Kidney tubule cell (primary cell): ENCODE results near the gene DSTYK.
A peak's percentile ranks its signal among the peaks of the same experiment; 100 is the strongest.
"Not testable (repeated sequence)": the region's sequence is repeated elsewhere in the genome, so short reads cannot be mapped to it uniquely, and the experiment has no call there.

Source experiments
- DNase-seq: peaks from one replicate; pipeline ENCODE4 v3.0.0-alpha.2; 2018; ENCODE audit warnings: low spot score

Gene DSTYK

DNA sequence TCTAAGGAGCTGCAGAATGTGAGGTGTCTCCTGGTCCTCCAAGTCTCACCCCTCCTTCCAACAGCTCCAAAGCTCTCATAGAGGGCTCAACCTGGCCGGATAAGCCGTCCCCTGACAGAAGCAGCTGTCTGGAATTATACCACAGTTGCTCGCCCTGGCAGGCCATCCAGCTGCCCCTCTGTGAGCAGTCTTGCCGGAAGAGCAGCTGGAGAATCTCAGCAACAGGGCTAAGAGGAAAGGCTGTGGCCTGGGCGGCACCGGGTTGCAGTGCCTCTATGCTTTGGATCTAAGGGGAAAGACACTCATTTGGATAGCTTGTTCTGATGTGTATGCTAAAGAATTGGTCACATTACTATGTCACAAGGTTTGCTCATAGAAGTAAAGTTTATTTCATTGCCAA, 28.6 kb upstream of the DSTYK start:
- DNase-seq: no peak

DNA sequence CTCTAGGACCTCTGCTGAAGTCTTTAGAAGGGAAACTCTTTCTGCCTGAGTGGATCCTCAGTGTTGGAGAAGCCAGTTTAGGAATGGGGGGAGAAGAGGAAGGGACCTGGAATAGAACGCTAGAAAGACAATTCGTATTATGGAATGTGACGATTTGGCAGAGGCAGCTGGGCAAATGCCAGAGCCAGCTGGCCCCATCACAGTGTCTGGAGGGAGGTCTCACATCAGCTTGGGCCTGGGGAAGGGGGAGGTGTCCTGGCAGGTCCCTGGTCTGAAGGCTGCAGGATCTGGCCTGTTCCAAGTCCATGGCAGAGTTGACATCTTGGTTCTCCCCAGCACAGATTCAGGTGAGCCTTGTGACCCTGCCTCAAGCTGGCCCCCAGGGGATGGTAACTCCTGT, 27.6 kb upstream of the DSTYK start:
- no peak for DNase-seq

DNA sequence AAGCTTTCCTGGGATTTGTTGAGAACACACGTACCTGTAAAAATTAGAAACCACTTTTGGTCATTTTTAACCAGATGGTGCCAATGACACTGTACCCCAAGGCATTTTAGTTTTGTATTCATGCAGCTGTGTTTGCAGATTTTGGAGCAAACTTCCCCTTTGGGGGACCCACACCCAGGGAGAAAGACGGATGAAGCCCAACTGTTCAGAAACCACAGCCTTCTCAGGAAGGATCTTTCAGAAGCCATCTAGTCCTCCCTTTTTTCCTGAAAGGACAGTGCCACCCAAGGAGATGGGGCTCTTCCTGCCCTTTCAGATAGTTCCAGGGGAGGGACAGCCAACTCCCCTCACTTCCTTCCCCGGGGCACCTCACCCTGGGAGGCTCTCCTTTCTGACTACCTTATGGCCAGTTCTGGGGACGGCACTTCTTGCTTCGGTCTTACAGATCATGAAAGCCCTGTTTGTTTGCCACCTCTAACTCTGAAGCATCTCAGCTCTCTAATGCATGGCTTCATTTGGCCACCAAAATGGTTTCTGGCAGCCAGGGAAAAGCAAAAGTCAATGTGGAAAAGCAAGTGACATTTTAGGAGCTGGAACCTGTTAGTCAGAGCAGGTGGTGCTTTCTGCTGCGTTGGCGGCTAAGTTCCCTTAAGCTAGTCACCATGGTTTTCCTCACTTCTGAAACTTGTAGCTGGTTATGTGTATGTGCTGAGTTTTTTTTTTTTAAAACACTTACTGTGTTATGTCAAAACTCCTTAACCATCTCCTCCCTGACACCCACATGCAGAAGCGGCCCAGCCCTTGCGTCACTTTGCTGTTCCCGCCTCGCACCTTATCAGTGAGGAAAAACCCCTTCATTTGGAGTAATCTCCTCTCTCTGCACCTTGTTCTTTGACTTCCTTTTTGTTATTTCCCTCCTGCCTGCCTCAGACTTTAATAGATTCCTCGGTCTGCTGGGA, 26.3 kb upstream of the DSTYK start:
- no peak for DNase-seq

DNA sequence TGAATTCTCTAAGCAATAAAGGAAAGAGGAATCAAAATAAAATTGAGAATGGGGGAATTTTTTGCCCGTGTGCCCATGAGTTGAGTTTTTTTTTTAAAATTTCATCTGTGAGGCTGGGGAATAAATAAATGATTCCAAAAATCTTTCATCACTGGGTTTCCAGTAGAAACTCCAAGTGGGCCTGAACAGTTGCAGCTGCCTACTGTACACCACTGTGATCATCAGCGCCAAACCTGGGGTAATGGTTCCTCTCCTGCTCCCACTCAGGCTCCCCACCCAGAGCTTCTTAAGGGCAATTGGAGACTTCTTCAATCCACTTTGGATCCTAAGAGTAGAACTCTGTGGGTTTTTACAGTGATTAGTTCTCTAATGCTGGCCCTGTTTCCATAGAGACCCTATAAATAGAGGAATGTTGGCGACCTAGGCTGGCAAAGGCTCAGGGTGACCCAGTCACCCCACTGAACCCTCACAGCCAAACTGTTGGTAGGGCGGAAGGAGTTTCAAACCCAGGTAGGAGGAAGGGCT, 25.5 kb upstream of the DSTYK start:
- no peak for DNase-seq

DNA sequence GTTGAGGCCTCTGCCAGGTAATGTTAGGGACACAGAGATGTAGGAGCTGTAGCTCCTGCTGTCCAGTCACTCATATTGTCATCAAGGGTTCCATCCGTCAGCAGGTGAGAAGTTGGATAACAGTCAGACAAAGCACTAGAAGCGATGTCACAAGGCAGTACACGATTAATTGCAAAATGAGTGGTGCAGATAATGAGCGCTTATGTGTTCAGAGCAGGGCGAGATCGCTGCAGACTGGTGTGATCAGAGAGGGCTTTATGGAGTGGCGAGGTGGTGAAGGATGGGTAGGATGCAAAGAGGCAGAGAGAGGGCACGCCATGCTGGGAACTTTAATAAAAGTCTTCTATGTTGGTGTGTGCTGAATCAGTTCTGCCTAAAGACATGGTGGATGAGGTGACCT, 25.0 kb upstream of the DSTYK start:
- DNase-seq: no peak

DNA sequence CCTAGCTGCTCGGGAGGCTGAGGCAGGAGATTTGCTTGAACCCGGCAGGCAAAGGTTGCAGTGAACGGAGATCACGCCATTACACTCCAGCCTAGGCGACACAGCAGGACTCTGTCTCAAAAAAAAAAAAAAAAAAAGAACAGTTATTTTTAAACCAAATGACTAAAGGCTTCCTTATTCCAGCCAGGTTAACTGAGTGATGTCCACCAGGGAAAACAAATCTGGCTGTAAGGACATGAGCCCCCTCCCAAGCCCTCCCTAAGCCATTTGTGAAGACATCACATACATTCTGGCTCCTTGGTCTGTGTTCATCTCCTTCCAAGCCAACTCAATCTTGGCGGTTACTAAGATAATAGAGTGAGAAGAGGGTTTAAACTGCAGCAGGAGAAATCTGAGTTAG, 24.4 kb upstream of the DSTYK start:
- no peak for DNase-seq

DNA sequence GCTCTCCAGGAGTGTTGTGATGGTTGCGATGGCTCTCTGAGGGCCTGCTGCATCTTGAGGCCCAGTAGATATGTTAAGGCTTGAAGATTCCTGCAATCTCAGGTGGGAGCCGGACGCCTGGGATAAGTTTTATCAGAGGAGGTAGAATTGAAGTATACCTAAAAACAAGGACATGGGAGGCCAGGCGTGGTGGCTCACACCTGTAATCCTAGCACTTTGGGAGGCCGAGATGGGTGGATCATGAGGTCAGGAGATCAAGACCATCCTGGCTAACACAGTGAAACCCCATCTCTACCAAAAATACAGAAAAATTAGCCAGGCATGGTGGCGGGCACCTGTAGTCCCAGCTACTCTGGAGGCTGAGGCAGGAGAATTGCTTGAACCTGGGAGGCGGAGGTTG, 22.5 kb upstream of the DSTYK start:
- not testable (repeated sequence) for DNase-seq

DNA sequence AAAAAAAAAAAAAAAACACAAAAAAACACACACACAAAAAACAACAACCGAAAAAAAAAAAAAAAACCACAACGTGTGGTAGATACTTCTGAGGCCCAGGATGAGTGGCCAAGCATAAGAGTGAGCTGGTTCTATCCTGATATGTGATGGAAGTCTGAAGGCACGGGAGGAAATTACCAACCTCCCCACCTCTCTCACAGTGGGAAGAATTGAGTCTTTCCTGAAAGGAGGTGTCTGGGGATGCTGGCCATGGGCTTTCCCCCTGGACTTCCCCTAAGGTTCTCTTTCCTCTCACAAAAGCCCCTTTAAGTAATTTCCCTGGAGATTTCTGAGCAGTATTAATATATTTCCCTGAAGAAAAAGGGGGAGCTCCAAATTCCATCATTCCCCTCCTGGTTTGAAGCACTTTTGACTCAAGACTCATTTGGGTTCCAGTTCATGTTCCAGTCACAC, 21.5 kb upstream of the DSTYK start:
- DNase-seq: no peak

DNA sequence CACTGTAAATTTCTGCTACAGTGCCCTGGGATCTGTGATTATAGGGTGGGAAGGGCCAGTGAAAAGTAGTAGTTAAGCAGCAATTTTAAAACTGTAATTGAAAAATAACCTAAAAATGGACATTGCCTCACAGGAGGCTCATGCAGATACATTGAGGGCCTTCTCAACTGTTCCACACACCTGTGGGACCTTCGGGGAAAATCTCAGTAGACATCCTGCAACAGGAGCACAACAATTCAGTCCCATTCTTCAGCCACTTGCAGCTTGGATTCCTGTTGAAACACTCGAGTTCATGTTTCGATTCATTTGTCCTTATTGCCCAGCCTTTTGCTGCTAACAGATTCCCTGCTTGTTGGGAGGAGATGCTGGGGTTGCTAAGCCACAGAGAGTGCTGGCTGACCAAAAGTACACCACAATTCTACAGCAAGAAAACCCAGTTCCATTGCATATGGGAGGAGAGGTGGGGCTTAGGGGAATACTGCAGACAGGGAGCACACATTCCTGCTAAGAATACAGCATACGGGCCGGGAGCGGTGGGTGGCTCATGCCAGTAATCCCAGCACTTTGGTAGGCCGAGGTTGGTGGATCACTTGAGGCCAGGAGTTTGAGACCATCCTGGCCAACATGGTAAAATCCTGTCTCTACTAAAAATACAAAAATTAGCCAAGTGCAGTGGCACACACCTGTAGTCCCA, 20.8 kb upstream of the DSTYK start:
- DNase-seq: no peak

DNA sequence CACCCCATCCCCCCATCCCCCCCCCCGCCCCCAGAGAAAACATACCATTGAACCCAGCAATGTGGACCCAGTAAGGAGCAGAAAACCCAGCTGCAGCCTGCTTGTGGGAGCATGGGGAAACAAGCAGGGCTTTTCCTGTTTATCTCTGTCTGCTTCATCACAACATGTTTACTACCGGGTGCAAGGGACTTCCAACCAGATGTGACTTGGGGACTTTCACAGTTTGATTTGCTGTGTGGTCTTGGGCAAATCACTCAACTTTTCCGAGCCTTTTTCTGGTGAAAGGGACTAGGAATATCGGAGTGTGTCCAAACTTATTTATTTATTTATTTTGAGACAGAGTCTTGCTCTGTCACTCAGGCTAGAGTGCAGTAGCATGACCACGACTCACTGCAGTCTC, 19.5 kb upstream of the DSTYK start:
- DNase-seq: no peak

DNA sequence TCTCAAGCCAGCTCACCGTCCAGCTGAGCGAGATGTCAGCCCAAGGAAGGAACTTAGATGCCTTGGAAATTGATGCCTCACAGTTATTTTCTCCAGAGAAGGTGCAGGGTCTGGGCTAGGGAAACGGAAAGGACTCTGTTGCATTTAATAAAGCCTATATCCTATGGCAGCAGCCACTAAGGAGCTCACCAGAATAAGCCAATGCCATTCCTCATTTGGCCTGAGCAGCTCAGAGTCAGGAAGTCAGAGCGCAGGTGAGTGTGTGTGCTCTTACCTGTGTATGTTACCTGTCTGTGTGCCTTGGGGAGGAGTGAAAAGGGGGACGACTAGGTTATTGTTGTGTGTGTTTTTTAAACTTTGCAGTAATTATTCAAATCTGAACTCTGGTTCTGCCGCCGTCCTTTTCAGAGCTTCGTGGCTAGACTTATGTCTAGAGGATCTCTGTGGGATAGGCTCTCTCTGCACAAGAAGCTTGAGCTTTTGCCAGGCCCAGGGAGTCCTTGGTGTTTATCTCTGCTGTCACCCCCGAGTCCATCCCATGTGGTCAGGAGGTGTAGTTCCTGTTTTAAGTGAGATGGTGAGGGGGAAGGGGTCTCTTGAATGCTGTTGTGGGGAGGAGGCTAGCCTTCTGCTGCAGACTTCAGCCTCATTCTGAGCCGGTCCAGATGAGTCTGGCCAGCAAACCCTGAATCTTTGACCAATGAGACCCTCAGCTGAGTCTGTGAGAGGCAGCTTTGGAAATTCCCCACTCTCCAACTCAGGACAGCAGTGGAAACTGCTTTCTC, 18.6 kb upstream of the DSTYK start:
- peak; percentile 26 for DNase-seq

DNA sequence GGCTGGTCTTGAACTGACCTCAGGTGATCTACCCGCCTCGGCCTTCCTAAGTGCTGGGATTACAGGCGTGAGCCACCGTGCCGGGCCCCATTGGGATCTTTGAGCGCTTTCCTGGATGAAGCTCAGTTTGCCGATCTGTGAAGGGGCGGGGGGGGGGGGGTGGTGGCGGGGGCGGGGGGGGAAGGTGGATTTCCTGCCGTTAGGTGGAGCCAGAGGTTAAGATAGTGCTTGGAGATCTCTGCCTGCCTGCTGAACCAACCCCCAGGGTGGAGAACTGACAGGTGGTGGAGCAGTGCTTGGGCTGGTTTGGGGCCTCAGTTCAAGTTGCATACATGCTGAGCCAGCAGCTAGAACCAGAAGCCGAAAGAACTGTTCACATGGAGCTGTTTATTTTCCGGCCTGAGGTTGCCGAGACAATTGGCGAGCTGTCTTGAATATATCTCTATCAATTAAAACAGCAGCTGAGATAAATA, 17.9 kb upstream of the DSTYK start:
- peak; percentile 78 for DNase-seq

DNA sequence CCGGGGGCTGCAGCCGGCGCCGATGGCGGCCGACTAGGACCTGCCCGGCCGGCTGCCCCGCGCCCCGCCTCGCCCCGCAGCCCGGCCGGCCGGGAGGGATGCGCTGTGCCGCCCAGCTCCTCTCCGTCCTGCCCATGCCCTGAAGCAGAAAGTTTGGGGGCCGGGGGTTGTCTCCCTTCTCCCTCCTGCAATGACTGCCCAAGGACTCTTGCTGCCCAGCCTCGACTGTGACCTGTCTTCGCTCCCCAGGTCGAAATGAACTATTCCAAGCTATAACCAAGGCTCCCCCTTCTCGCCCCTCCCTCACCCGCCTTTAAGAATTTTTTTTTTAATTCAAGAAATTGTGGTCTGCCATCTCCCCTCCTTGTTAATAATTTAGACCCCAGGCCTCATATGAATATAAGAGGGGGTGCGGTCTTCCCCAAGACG, 16.6 kb upstream of the DSTYK start:
- DNase-seq: no peak

DNA sequence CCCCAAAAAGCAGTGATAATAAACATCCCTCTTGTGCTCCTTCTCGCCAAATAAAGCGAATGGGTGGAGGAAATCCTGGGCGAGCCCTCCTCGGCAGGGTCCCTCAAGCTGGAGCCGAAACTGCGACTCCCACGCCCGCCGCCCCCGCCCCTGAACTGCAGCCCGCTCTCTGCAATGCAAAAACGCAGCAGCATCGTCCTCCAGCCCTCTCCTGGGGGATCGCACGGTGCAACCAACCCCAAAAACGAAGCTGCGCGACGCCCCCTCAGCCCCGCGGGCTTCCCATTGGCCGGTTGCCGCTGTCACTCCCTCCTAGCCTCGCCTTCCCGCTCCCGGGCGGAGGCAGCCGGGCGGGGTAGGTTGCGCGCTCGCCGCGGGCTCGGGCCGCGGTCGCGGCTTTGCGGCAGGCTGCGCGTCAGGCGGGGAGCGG, 16.1 kb upstream of the DSTYK start, which contains the start of gene TMCC2:
TSS of gene TMCC2 (plus strand) at position 363 of the 430 bp plus-strand sequence. CDS start 619 bp downstream, outside the sequence.
- peak; percentile 82 for DNase-seq

DNA sequence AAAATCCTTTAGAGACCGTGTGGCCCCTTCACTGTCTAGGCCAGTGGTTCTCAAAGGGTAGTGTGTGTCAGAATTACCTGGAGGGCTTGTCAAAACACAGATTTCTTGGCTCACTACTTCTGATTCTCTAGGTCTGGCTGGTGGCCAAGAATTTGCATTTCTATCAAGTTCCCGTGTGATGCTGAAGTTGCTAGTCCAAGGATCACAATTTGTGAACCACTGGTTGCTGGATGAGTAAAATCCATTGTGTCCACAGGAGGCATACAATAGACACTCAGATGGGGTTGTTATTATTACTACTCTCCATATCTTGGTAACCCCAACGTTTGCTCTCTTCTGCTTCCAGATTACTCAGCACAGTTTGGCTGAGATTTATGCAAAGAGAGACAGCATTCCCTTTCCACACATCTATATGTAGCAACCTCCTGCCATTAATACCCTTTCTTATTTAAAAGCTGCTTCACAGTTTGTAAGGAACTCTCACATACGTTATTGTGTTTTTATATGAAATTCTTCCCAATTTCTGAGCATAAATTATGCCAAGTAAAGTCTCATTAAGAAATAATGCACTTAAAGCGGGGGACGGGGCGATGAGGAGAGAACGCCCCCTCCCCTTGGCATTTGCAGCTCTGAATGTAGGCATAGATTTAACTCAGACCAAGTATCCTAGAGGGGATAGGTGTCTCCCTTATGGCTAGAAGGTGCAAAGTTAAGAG, 15.5 kb upstream of the DSTYK start:
- peak; percentile 72 for DNase-seq

DNA sequence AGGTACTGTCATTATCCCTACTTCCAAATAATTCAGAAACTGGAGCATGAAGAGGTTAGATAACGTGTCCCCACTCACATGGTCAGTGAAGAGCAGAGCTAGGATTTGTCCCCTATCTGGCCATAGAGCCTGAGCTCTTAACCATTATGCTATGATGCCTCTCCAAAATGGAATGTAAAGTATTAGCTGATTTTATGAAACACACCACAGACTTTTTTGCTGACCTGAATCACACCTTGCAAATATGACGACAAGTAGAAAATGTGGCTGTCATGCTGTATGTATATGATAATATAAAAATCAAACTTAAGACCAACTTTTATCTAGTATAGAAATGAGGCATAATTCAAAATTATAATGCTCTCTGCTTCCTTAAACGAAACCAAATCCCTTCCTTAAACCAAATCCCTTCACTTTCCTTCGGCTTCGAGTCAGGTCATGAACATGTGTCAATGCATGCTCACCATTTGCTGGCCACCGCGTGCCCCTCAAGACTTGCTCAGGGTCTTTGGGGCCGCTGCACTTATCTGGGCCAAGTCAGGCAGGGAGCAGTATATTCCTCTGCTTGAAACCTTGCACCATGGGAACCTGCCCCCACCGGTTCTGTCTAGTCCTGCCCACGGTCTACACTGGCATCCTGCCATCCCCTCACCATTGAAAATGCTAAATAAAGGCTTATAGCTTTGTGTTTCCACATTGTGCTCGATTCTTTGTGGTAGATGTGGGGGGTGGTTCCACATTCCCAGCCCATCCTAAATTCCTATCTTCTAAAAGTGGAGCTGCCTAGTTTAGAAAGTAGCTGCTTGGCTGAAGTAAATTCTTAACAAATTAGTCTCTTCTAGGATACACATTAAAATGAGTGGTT, 14.6 kb upstream of the DSTYK start:
- peak; percentile 24 for DNase-seq

DNA sequence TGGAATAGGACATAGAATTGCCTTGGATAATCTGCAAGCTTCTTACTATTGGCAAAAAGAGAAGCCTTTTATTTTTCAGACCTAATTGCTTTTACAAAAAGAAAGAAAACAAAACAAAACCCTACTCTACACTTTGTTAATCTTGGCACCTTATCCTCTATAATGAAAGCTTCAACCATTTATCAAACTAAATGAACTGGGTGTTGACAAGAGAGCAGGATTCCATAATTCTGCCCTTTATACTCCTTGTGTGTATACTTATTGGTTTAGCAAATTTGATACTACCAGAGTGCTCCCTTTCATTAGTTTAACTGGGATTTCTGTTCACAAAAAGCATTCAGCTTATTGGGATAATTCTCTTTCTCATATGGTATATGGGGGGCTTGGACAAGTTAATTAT, 13.2 kb upstream of the DSTYK start:
- no peak for DNase-seq

DNA sequence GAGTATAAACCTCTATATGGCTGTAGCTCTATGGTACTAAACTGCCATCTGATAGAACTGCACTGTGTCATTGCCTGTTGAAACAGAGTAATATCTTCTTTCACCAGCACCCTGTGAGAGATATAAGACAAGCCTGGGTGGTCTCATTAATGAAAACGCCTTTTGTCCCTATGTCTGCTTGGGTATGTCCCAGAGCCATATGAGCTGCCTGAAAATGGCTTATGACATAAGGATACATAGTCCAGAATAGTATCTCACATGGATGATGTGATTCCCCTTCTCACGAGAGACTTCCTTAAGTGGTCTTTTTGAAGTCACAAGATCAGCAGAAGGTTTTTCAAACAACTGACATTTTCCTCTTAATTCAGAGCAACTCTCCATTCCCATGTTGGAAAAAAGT, 8.9 kb upstream of the DSTYK start:
- DNase-seq: no peak

DNA sequence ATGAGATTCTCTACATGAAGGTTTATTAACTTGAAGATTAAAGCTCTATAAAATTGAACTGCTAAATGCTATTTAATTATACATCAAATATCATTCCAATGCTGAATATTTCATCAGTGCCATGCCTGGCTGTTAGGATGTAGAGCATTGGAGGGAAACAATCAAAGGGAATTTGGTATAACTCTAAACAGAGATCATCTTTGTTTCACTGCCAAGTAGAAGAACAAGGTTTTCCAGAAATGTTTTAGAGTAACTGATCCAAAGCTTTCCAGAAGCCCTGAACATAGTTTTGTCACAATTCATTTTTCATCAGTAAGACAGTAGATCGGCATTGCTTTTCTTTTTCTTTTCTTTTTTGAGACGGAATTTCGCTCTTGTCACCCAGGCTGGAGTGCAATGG, 5.9 kb upstream of the DSTYK start:
- DNase-seq: no peak

DNA sequence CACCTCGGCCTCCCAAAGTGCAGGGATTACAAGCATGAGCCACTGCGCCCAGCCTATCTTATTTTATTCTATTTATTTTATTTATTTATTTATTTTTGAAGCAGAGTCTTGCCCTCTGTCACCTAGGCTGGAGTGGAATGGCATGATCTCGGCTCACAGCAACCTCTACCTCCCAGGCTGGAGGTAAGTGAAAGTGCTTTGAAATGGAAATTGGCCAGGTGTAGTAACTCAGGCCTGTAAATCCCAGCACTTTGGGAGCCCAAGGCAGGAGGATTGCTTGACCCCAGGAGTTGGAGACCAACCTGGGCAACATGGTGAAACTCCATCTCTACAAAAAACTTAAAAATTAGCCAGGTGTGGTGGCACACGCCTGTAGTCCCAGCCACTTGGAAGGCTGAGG, 5.1 kb upstream of the DSTYK start:
- no peak for DNase-seq
